WI38 (cell line): Measurements from ENCODE around the gene SOD2.
"Not testable (repeated sequence)": the region's sequence is repeated elsewhere in the genome, so short reads cannot be mapped to it uniquely, and the experiment has no call there.

Experiments used
- H3K4me3 ChIP-seq: 2 replicates; pipeline ENCODE4 v1.5.1; 2011; ENCODE audit warnings: low read depth, mild to moderate bottlenecking, control low read depth, low read length
- CTCF ChIP-seq: IDR thresholded peaks from 2 replicates; pipeline ENCODE4 v1.5.1; 2012; ENCODE audit warnings: low read depth, mild to moderate bottlenecking, control low read depth, low read length

SOD2 gene

GRCh38 chr6:159715166-159715565 is 22.1 kb upstream of the SOD2 start:
- H3K4me3 ChIP-seq: no peak overlapping the region
- no peak for TF ChIP-seq CTCF

GRCh38 chr6:159714404-159714803 is 21.4 kb upstream of the SOD2 start:
- H3K4me3 ChIP-seq: no peak overlapping the region
- TF ChIP-seq CTCF: no peak

- no peak overlapping the region for H3K4me3 ChIP-seq
- no peak for TF ChIP-seq CTCF
These were observed 20.9 kb upstream of the SOD2 start for GRCh38 chr6:159713984-159714383.

- not testable (repeated sequence) for H3K4me3 ChIP-seq
These were observed 19.3 kb upstream of the SOD2 start for GRCh38 chr6:159712389-159712788.

GRCh38 chr6:159710603-159711002 is 17.6 kb upstream of the SOD2 start:
- H3K4me3 ChIP-seq: not testable (repeated sequence)

- H3K4me3 ChIP-seq: no peak overlapping the region
- no peak for TF ChIP-seq CTCF
These were observed 8.5 kb upstream of the SOD2 start for GRCh38 chr6:159701413-159701999.

- H3K4me3 ChIP-seq: no peak overlapping the region
- no peak for TF ChIP-seq CTCF
These were observed 7.9 kb upstream of the SOD2 start for GRCh38 chr6:159700970-159701369.

- TF ChIP-seq CTCF: no peak
- H3K4me3 ChIP-seq: no peak overlapping the region
These were observed 2.9 kb upstream of the SOD2 start for GRCh38 chr6:159695984-159696383.
